WTC11 (cell line): Measurements from ENCODE around the gene PLET1. TPM values are rescaled to one million over a fixed set of nuclear protein-coding genes. Genes with fewer than 3 reads are reported as not detected.

Source experiments
- ATAC-seq: fragments of 200-7000 bp; cut with Tn5 transposase; 2 replicates; pipeline ENCODE4 v1.10.0; 2021; ENCODE audit warnings: mild to moderate bottlenecking, moderate library complexity
- CTCF ChIA-PET: fragments of 300-600 bp; sonication (Branson Sonifier 250); formaldehyde crosslinking; loops from one replicate; lab custom pipeline; 2021; ENCODE audit warnings: antibody characterized with exemption; lab: Charles Lee
- POLR2A ChIA-PET: fragments of 350-600 bp; sonication (Branson Sonifier 250); formaldehyde crosslinking; loops from one replicate; lab custom pipeline; 2021; ENCODE audit warnings: antibody characterized with exemption; lab: Charles Lee
- DNase-seq: peaks from one replicate; pipeline ENCODE4 v3.0.0; 2021; ENCODE audit warnings: low spot score
- H3K27ac Mint-ChIP-seq: 2 replicates; pipeline ENCODE4 v1.8.0; 2021; ENCODE audit warnings: mixed read lengths
- H3K27me3 Mint-ChIP-seq: 2 replicates; pipeline ENCODE4 v1.8.0; 2021; ENCODE audit warnings: low read depth, mild to moderate bottlenecking, moderate library complexity, mixed read lengths
- H3K36me3 Mint-ChIP-seq: 2 replicates; pipeline ENCODE4 v1.8.0; 2021; ENCODE audit warnings: mixed read lengths
- H3K4me1 Mint-ChIP-seq: 2 replicates; pipeline ENCODE4 v1.8.0; 2022; ENCODE audit warnings: mixed read lengths
- H3K4me3 Mint-ChIP-seq: 2 replicates; pipeline ENCODE4 v1.8.0; 2021; ENCODE audit warnings: mild to moderate bottlenecking, moderate library complexity, mixed read lengths
- H3K9me3 Mint-ChIP-seq: 2 replicates; pipeline ENCODE4 v1.8.0; 2021; ENCODE audit warnings: mixed read lengths
- EMX1 ChIP-seq: fragments of 250-450 bp; sonication (Bioruptor Pico); IDR thresholded peaks from 2 replicates; pipeline ENCODE4 v1.8.0; 2021; ENCODE audit warnings: mild to moderate bottlenecking
- FOXP1 ChIP-seq: sonication (generic); formaldehyde crosslinking; IDR thresholded peaks from 2 replicates; pipeline ENCODE4 v1.8.0; 2022; ENCODE audit warnings: missing genetic modification reagents, mild to moderate bottlenecking, moderate library complexity, borderline replicate concordance
- GABPB1 ChIP-seq: sonication (generic); formaldehyde crosslinking; IDR thresholded peaks from 2 replicates; pipeline ENCODE4 v1.8.1; 2023; ENCODE audit warnings: mild to moderate bottlenecking, missing genetic modification reagents
- HMGA2 ChIP-seq: fragments of 250-450 bp; sonication (Bioruptor Pico); IDR thresholded peaks from 2 replicates; pipeline ENCODE4 v1.4.0; 2021; ENCODE audit warnings: mild to moderate bottlenecking, moderate library complexity
- JAZF1 ChIP-seq: fragments of 250-450 bp; sonication (Bioruptor Pico); IDR thresholded peaks from 2 replicates; pipeline ENCODE4 v1.9.0; 2021; ENCODE audit warnings: moderate library complexity, mild to moderate bottlenecking, inconsistent platforms
- KAT7 ChIP-seq: sonication (generic); formaldehyde crosslinking; IDR thresholded peaks from 2 replicates; pipeline ENCODE4 v1.8.1; 2023; ENCODE audit warnings: missing genetic modification reagents, mild to moderate bottlenecking, borderline replicate concordance
- NR3C1 ChIP-seq: sonication (generic); formaldehyde crosslinking; conservative IDR thresholded peaks from 2 replicates; pipeline ENCODE4 v1.8.1; 2023; ENCODE audit warnings: low read depth, mild to moderate bottlenecking, missing genetic modification reagents
- OVOL2 ChIP-seq: fragments of 250-450 bp; sonication (Bioruptor Pico); IDR thresholded peaks from 2 replicates; pipeline ENCODE4 v1.9.0; 2021; ENCODE audit warnings: mild to moderate bottlenecking, borderline replicate concordance
- PRRX2 ChIP-seq: fragments of 250-450 bp; sonication (Bioruptor Pico); IDR thresholded peaks from 2 replicates; pipeline ENCODE4 v1.8.0; 2021; ENCODE audit warnings: mild to moderate bottlenecking
- SOX15 ChIP-seq: fragments of 250-450 bp; sonication (Bioruptor Pico); IDR thresholded peaks from 2 replicates; pipeline ENCODE4 v1.9.0; 2021; ENCODE audit warnings: mild to moderate bottlenecking
- ZNF219 ChIP-seq: sonication (generic); formaldehyde crosslinking; IDR thresholded peaks from 2 replicates; pipeline ENCODE4 v1.8.0; 2023; ENCODE audit warnings: missing genetic modification reagents, mild to moderate bottlenecking, borderline replicate concordance
- ZNF232 ChIP-seq: sonication (generic); formaldehyde crosslinking; IDR thresholded peaks from 2 replicates; pipeline ENCODE4 v1.8.0; 2022; ENCODE audit warnings: mild to moderate bottlenecking, missing genetic modification reagents
- ZNF317 ChIP-seq: sonication (generic); formaldehyde crosslinking; IDR thresholded peaks from 2 replicates; pipeline ENCODE4 v1.8.1; 2023; ENCODE audit warnings: low read depth, mild to moderate bottlenecking, moderate library complexity, missing genetic modification reagents, borderline replicate concordance
- total RNA-seq: library from RNA; stranded (reverse); gene quantifications from 3 replicates; pipeline ENCODE4 v1.2.3, GENCODE V29; 2021
- TF ChIP-seq, protein P1 (sequence below): sonication (generic); formaldehyde crosslinking; IDR thresholded peaks from 2 replicates; pipeline ENCODE4 v1.8.1; 2022; ENCODE audit warnings: mild to moderate bottlenecking, missing genetic modification reagents, moderate library complexity, borderline replicate concordance
- TF ChIP-seq, protein P2 (sequence below): sonication (generic); formaldehyde crosslinking; IDR thresholded peaks from 2 replicates; pipeline ENCODE4 v1.8.1; 2022; ENCODE audit warnings: low read depth, missing genetic modification reagents, borderline replicate concordance
- TF ChIP-seq, protein P3 (sequence below): sonication (generic); formaldehyde crosslinking; IDR thresholded peaks from 2 replicates; pipeline ENCODE4 v1.8.0; 2022; ENCODE audit warnings: mild to moderate bottlenecking, missing genetic modification reagents
- TF ChIP-seq, protein P4 (sequence below): fragments of 250-450 bp; sonication (Bioruptor Pico); conservative IDR thresholded peaks from 2 replicates; pipeline ENCODE4 v1.9.0; 2021; ENCODE audit warnings: mild to moderate bottlenecking
- TF ChIP-seq, protein P5 (sequence below): sonication (generic); formaldehyde crosslinking; IDR thresholded peaks from 2 replicates; pipeline ENCODE4 v1.8.1; 2022; ENCODE audit warnings: low read depth, mild to moderate bottlenecking, moderate library complexity, missing genetic modification reagents, borderline replicate concordance
- TF ChIP-seq, protein P6 (sequence below): sonication (generic); formaldehyde crosslinking; IDR thresholded peaks from 2 replicates; pipeline ENCODE4 v1.8.1; 2022; ENCODE audit warnings: mild to moderate bottlenecking, moderate library complexity, missing genetic modification reagents
- TF ChIP-seq, protein P7 (sequence below): sonication (generic); formaldehyde crosslinking; IDR thresholded peaks from 2 replicates; pipeline ENCODE4 v1.8.0; 2023; ENCODE audit warnings: missing genetic modification reagents
- TF ChIP-seq, protein P8 (sequence below): sonication (generic); formaldehyde crosslinking; IDR thresholded peaks from 2 replicates; pipeline ENCODE4 v1.8.1; 2023; ENCODE audit warnings: mild to moderate bottlenecking, missing genetic modification reagents, moderate library complexity

The PLET1 gene
- total RNA-seq, 1 experiment from 2014 or later = not detected

DNA sequence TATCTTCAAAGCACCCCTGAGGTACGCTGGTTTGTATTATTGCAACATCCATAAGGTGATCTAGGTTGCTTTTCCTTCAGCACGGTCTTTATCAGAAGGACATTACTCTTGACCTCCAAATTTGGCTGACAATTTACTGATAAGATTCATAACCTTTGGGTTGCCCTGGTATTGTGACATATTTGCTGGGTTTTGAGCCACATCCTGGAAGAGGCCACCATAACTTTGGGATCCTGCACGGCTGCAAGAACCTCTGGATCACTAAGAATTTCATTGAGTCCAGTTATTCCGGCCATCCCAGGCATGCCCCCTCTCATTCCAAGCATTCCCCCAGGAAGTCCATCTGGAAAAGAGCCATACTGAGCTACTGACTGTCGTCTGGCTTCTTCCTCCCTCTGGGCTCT lies 6.5 kb upstream of the PLET1 start (continued):
- TF ChIP-seq, protein P1, sequence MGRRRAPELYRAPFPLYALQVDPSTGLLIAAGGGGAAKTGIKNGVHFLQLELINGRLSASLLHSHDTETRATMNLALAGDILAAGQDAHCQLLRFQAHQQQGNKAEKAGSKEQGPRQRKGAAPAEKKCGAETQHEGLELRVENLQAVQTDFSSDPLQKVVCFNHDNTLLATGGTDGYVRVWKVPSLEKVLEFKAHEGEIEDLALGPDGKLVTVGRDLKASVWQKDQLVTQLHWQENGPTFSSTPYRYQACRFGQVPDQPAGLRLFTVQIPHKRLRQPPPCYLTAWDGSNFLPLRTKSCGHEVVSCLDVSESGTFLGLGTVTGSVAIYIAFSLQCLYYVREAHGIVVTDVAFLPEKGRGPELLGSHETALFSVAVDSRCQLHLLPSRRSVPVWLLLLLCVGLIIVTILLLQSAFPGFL (CRISPR knock-in tag) = no peak
- TF ChIP-seq, protein P2, sequence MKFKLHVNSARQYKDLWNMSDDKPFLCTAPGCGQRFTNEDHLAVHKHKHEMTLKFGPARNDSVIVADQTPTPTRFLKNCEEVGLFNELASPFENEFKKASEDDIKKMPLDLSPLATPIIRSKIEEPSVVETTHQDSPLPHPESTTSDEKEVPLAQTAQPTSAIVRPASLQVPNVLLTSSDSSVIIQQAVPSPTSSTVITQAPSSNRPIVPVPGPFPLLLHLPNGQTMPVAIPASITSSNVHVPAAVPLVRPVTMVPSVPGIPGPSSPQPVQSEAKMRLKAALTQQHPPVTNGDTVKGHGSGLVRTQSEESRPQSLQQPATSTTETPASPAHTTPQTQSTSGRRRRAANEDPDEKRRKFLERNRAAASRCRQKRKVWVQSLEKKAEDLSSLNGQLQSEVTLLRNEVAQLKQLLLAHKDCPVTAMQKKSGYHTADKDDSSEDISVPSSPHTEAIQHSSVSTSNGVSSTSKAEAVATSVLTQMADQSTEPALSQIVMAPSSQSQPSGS = no peak
- no peak for TF ChIP-seq PRRX2 (CRISPR knock-in tag)
- TF ChIP-seq HMGA2 (CRISPR knock-in tag) = no peak
- TF ChIP-seq EMX1 = no peak
- TF ChIP-seq ZNF317 (CRISPR knock-in tag) = no peak
- TF ChIP-seq, protein P3, sequence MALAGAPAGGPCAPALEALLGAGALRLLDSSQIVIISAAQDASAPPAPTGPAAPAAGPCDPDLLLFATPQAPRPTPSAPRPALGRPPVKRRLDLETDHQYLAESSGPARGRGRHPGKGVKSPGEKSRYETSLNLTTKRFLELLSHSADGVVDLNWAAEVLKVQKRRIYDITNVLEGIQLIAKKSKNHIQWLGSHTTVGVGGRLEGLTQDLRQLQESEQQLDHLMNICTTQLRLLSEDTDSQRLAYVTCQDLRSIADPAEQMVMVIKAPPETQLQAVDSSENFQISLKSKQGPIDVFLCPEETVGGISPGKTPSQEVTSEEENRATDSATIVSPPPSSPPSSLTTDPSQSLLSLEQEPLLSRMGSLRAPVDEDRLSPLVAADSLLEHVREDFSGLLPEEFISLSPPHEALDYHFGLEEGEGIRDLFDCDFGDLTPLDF = no peak
- TF ChIP-seq, protein P4, sequence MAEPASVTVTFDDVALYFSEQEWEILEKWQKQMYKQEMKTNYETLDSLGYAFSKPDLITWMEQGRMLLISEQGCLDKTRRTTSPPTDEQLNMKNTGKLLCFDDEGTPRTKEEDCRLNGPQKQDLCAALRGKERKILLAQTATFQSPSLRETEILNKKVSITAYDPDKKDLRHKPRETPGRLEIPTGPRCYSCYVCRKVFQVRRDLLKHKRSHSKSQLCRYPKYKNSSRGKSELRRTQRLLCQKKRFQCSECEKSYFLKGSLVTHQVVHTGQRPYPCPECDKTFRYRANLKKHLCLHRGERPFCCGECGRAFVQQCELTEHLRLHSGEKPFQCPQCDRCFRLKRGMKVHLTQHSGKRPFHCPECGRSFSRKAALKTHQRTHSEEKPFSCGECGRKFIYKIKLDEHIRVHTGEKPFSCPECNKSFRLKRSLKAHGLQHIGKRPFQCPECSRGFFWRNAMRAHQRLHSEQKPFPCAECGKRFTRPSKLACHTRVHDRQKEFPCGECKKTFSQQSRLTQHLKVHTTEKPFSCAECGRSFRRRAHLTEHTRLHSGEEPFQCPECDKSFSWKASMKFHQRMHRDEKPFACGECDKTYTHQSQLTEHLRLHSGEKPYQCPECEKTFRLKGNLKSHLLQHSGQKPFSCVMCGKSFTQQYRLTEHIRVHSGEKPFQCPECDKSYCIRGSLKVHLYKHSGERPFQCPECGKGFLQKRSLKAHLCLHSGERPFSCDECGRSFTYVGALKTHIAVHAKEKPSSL (CRISPR knock-in tag) = no peak
- TF ChIP-seq, protein P5, sequence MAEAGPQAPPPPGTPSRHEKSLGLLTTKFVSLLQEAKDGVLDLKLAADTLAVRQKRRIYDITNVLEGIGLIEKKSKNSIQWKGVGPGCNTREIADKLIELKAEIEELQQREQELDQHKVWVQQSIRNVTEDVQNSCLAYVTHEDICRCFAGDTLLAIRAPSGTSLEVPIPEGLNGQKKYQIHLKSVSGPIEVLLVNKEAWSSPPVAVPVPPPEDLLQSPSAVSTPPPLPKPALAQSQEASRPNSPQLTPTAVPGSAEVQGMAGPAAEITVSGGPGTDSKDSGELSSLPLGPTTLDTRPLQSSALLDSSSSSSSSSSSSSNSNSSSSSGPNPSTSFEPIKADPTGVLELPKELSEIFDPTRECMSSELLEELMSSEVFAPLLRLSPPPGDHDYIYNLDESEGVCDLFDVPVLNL (CRISPR knock-in tag) = no peak
- TF ChIP-seq, protein P6, sequence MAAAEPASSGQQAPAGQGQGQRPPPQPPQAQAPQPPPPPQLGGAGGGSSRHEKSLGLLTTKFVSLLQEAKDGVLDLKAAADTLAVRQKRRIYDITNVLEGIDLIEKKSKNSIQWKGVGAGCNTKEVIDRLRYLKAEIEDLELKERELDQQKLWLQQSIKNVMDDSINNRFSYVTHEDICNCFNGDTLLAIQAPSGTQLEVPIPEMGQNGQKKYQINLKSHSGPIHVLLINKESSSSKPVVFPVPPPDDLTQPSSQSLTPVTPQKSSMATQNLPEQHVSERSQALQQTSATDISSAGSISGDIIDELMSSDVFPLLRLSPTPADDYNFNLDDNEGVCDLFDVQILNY (CRISPR knock-in tag) = no peak
- no peak for TF ChIP-seq NR3C1
- TF ChIP-seq ZNF219 (CRISPR knock-in tag) = no peak
- no peak for TF ChIP-seq JAZF1 (CRISPR knock-in tag)
- no peak for TF ChIP-seq FOXP1 (CRISPR knock-in tag)
- TF ChIP-seq, protein P7, sequence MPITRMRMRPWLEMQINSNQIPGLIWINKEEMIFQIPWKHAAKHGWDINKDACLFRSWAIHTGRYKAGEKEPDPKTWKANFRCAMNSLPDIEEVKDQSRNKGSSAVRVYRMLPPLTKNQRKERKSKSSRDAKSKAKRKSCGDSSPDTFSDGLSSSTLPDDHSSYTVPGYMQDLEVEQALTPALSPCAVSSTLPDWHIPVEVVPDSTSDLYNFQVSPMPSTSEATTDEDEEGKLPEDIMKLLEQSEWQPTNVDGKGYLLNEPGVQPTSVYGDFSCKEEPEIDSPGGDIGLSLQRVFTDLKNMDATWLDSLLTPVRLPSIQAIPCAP (CRISPR knock-in tag) = no peak
- no peak for TF ChIP-seq SOX15

DNA sequence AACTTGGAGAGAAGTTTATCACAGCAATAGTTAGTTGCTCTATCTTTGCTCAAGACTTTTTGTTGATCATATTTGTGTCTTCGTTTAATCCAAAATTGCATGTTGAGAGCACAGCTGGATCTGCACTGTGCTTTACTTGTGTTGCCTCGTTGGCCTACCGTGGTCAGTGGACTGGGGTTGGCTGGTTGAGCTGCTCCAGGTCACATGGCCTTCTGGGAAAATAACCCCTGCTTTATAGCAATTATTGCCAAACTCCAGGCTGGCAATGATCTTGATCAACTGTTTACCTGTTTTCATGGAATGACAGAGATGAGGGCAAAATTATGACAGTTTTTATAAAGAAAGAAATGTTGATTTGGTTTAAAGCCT lies 5.7 kb upstream of the PLET1 start:
- ATAC-seq (no peak), DNase-seq (no peak)
- H3K9me3 Mint-ChIP-seq = no peaks in the 10 kb centered on the region
- no peaks in the 10 kb centered on the region for H3K36me3 Mint-ChIP-seq
- ChIA-PET CTCF (interaction anchor here (6.1 kb wide), 1 partner anchor 14 kb away, joined by 22 read pairs; no protein-coding TSS in a partner anchor), POLR2A (no interaction called here)
- TF ChIP-seq HMGA2 (CRISPR knock-in tag) (no peak), GABPB1 (CRISPR knock-in tag) (no peak), ZNF232 (CRISPR knock-in tag) (no peak), KAT7 (CRISPR knock-in tag) (no peak), OVOL2 (CRISPR knock-in tag) (no peak)
- TF ChIP-seq, protein P8, sequence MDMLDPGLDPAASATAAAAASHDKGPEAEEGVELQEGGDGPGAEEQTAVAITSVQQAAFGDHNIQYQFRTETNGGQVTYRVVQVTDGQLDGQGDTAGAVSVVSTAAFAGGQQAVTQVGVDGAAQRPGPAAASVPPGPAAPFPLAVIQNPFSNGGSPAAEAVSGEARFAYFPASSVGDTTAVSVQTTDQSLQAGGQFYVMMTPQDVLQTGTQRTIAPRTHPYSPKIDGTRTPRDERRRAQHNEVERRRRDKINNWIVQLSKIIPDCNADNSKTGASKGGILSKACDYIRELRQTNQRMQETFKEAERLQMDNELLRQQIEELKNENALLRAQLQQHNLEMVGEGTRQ (CRISPR knock-in tag) = no peak
- H3K27me3 Mint-ChIP-seq = no peaks in the 10 kb centered on the region
- H3K4me1 Mint-ChIP-seq = peaks cover 7% of the 10 kb centered on the region
- H3K4me3 Mint-ChIP-seq = no peak overlapping the region
- no peak overlapping the region for H3K27ac Mint-ChIP-seq
